ENCODE measurements around the gene DNAJC18.

DNA sequence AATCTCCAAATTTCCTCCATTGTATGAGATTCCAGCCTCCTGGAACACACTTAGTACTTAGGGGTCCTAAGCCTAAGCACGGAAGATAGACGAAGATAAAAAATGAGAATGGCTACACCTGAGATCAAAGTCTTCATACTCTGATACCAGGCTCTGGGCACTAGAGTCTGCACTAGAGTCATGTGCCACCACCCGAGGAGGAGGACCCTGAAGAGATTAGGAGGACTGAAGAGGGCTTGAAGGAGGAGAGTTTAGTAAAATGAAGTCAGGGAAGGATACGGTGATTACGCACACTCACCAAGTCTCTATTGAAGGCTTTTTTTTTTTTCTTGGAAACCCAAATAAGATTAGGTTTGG, 34.9 kb downstream of the DNAJC18 start:
- TF ChIP-seq, protein P1, sequence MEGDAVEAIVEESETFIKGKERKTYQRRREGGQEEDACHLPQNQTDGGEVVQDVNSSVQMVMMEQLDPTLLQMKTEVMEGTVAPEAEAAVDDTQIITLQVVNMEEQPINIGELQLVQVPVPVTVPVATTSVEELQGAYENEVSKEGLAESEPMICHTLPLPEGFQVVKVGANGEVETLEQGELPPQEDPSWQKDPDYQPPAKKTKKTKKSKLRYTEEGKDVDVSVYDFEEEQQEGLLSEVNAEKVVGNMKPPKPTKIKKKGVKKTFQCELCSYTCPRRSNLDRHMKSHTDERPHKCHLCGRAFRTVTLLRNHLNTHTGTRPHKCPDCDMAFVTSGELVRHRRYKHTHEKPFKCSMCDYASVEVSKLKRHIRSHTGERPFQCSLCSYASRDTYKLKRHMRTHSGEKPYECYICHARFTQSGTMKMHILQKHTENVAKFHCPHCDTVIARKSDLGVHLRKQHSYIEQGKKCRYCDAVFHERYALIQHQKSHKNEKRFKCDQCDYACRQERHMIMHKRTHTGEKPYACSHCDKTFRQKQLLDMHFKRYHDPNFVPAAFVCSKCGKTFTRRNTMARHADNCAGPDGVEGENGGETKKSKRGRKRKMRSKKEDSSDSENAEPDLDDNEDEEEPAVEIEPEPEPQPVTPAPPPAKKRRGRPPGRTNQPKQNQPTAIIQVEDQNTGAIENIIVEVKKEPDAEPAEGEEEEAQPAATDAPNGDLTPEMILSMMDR (IDR thresholded peaks at IDR 0.05): no peak
- no peak for TF ChIP-seq POLR2A (IDR thresholded peaks at IDR 0.05)
